Parathyroid adenoma (tissue), 2 donors: ENCODE results near the gene STK17B.

Experiments
- H2AFZ ChIP-seq: fragments of 300-600 bp; sonication (generic); one replicate; pipeline ENCODE4 v1.7.0; 2017; ENCODE audit warnings: antibody characterized with exemption, mild to moderate bottlenecking
- H3K27ac ChIP-seq: fragments of 300-600 bp; sonication (generic); one replicate; pipeline ENCODE4 v1.7.0; 2017
- H3K27me3 ChIP-seq: fragments of 300-600 bp; sonication (generic); one replicate; pipeline ENCODE4 v1.7.0; 2017; ENCODE audit warnings: low read length; ENCODE audit not compliant: control insufficient read depth, insufficient read depth
- H3K36me3 ChIP-seq: fragments of 300-600 bp; sonication (generic); one replicate; pipeline ENCODE4 v1.7.0; 2017; ENCODE audit warnings: low read length; ENCODE audit not compliant: control insufficient read depth, insufficient read depth
- H3K4me1 ChIP-seq: fragments of 300-600 bp; sonication (generic); one replicate; pipeline ENCODE4 v1.7.0; 2017; ENCODE audit warnings: control low read depth
- H3K4me2 ChIP-seq: fragments of 300-600 bp; sonication (generic); one replicate; pipeline ENCODE4 v1.7.0; 2017; ENCODE audit warnings: low read length
- H3K4me3 ChIP-seq: fragments of 300-600 bp; sonication (generic); one replicate; pipeline ENCODE4 v1.7.0; 2017; ENCODE audit warnings: low read depth, low read length
- H3K79me2 ChIP-seq: fragments of 300-600 bp; sonication (generic); one replicate; pipeline ENCODE4 v1.7.0; 2017; ENCODE audit warnings: control low read depth
- H3K9ac ChIP-seq: fragments of 300-600 bp; sonication (generic); one replicate; pipeline ENCODE4 v1.7.0; 2017; ENCODE audit warnings: mild to moderate bottlenecking
- H3K9me3 ChIP-seq: fragments of 300-600 bp; sonication (generic); one replicate; pipeline ENCODE4 v1.7.0; 2017; ENCODE audit warnings: low read length; ENCODE audit not compliant: control insufficient read depth
- CTCF ChIP-seq: fragments of 300-600 bp; sonication (generic); IDR thresholded peaks from one replicate; pipeline ENCODE4 v1.7.0; 2017; ENCODE audit warnings: antibody characterized with exemption, mild to moderate bottlenecking
- donor health status: primary hyperparathyroidism.

STK17B gene

GRCh38 chr2:196113061-196113974, 58.1 kb downstream of the STK17B start:
- H2AFZ ChIP-seq = peak overlapping the region; percentile 79
- H3K4me1 ChIP-seq = no peaks in the 10 kb centered on the region
- H3K36me3 ChIP-seq = no peaks in the 10 kb centered on the region
- no peaks in the 10 kb centered on the region for H3K9me3 ChIP-seq
- H3K4me2 ChIP-seq = no peak overlapping the region
- H3K9ac ChIP-seq = no peak overlapping the region
- no peaks in the 10 kb centered on the region for H3K27me3 ChIP-seq
- TF ChIP-seq CTCF = no peak
- H3K79me2 ChIP-seq = no peaks in the 10 kb centered on the region
- H3K27ac ChIP-seq = no peak overlapping the region
- no peak overlapping the region for H3K4me3 ChIP-seq

GRCh38 chr2:196112418-196113034, 58.9 kb downstream of the STK17B start:
- no peaks in the 10 kb centered on the region for H3K4me1 ChIP-seq
- H3K27me3 ChIP-seq = no peaks in the 10 kb centered on the region
- H3K9ac ChIP-seq = no peak overlapping the region
- H3K27ac ChIP-seq = no peak overlapping the region
- no peak overlapping the region for H3K4me3 ChIP-seq
- no peak overlapping the region for H3K4me2 ChIP-seq
- no peak overlapping the region for H2AFZ ChIP-seq
- H3K36me3 ChIP-seq = no peaks in the 10 kb centered on the region
- no peaks in the 10 kb centered on the region for H3K9me3 ChIP-seq
- no peak for TF ChIP-seq CTCF
- no peaks in the 10 kb centered on the region for H3K79me2 ChIP-seq

GRCh38 chr2:196108604-196109003, 62.8 kb downstream of the STK17B start:
- no peaks in the 10 kb centered on the region for H3K79me2 ChIP-seq
- no peaks in the 10 kb centered on the region for H3K36me3 ChIP-seq
- no peak overlapping the region for H3K9ac ChIP-seq
- no peak overlapping the region for H3K4me3 ChIP-seq
- no peak for TF ChIP-seq CTCF
- no peak overlapping the region for H3K27ac ChIP-seq
- no peak overlapping the region for H3K4me2 ChIP-seq
- no peaks in the 10 kb centered on the region for H3K4me1 ChIP-seq
- H2AFZ ChIP-seq = no peak overlapping the region
- no peaks in the 10 kb centered on the region for H3K27me3 ChIP-seq
- no peaks in the 10 kb centered on the region for H3K9me3 ChIP-seq

- no peaks in the 10 kb centered on the region for H3K4me1 ChIP-seq
- H3K79me2 ChIP-seq = no peaks in the 10 kb centered on the region
- no peaks in the 10 kb centered on the region for H3K36me3 ChIP-seq
- no peak overlapping the region for H3K4me2 ChIP-seq
- H3K9ac ChIP-seq = no peak overlapping the region
- no peak overlapping the region for H3K27ac ChIP-seq
- H3K9me3 ChIP-seq = no peaks in the 10 kb centered on the region
- no peak for TF ChIP-seq CTCF
- no peaks in the 10 kb centered on the region for H3K27me3 ChIP-seq
- H3K4me3 ChIP-seq = no peak overlapping the region
- H2AFZ ChIP-seq = no peak overlapping the region
Measured at GRCh38 chr2:196105951-196106350, 65.4 kb downstream of the STK17B start.
